Right atrium auricular region (tissue), 2 donors: ENCODE data around the gene PIBF1. TPM values are rescaled to one million over a fixed set of nuclear protein-coding genes. Genes with fewer than 3 reads are reported as not detected.

ENCODE experiments used
- DNase-seq: peaks from one replicate; pipeline ENCODE4 v3.0.0-alpha.2; 2019; ENCODE audit warnings: low spot score
- H3K27ac ChIP-seq, 2 donors: fragments of 200-600 bp; sonication (generic); 1 replicate in 1 of 2; 2 replicates in 1 of 2; pipeline ENCODE4 v1.5.1; 2016 to 2019
- H3K27me3 ChIP-seq, 2 donors: fragments of 200-600 bp; sonication (generic); one replicate each; pipeline versions ENCODE4 v1.5.1 to v1.6.0; 2017 to 2019
- H3K36me3 ChIP-seq: fragments of 200-600 bp; sonication (generic); one replicate; pipeline ENCODE4 v1.5.1; 2016
- H3K4me1 ChIP-seq, 2 donors: fragments of 200-600 bp; sonication (generic); one replicate each; pipeline versions ENCODE4 v1.5.1 to v1.6.0; 2017 to 2019
- H3K4me3 ChIP-seq, 2 donors: fragments of 200-600 bp; sonication (generic); 1 replicate in 1 of 2; 2 replicates in 1 of 2; pipeline ENCODE4 v1.5.1; 2017 to 2019; ENCODE audit warnings: mild to moderate bottlenecking in 1 of 2, moderate library complexity in 1 of 2
- H3K9me3 ChIP-seq, 2 donors: fragments of 200-600 bp; sonication (generic); one replicate each; pipeline ENCODE4 v1.5.1; 2019
- CTCF ChIP-seq, 2 donors: fragments of 200-600 bp; sonication (generic); IDR thresholded peaks; one replicate each; pipeline ENCODE4 v1.5.1; 2019; ENCODE audit warnings: antibody characterized with exemption in 2 of 2
- total RNA-seq, 2 donors: library from RNA; depleted of rRNA; stranded (reverse); fragments of >200 nt; gene quantifications; one replicate each; pipeline ENCODE4 v1.1.0, GENCODE V29; 2016

PIBF1 gene
- total RNA-seq, 2 donors from 2014 or later = 9.4 to 17.1 TPM

- Histone ChIP-seq H3K4me3 (no peak overlapping the region), H3K4me1 (peaks cover 0 to 20% of the 10 kb centered on the region in 2 donors), H3K36me3 (no peaks in the 10 kb centered on the region), H3K9me3 (no peaks in the 10 kb centered on the region), H3K27ac (no peak overlapping the region), H3K27me3 (no peaks in the 10 kb centered on the region)
- no peak for DNase-seq
- TF ChIP-seq CTCF (IDR thresholded peaks at IDR 0.05) = no peak
These were observed 280.5 kb downstream of the PIBF1 start for GRCh38 chr13:73062468-73062867.

- Histone ChIP-seq H3K27me3 (no peaks in the 10 kb centered on the region), H3K27ac (no peak overlapping the region), H3K36me3 (no peaks in the 10 kb centered on the region), H3K4me3 (no peak overlapping the region), H3K4me1 (peaks cover 0 to 15% of the 10 kb centered on the region in 2 donors), H3K9me3 (no peaks in the 10 kb centered on the region)
- no peak for DNase-seq
- no peak for TF ChIP-seq CTCF (IDR thresholded peaks at IDR 0.05)
These were observed 281.2 kb downstream of the PIBF1 start for GRCh38 chr13:73063166-73063565.

- Histone ChIP-seq H3K9me3 (no peaks in the 10 kb centered on the region), H3K27me3 (no peaks in the 10 kb centered on the region), H3K27ac (no peak overlapping the region), H3K36me3 (no peaks in the 10 kb centered on the region), H3K4me1 (peaks cover 0 to 7% of the 10 kb centered on the region in 2 donors), H3K4me3 (no peak overlapping the region)
- TF ChIP-seq CTCF (IDR thresholded peaks at IDR 0.05) = no peak
- no peak for DNase-seq
These were observed 283.1 kb downstream of the PIBF1 start for GRCh38 chr13:73065036-73065435.

- Histone ChIP-seq H3K4me3 (no peak overlapping the region), H3K4me1 (no peaks in the 10 kb centered on the region), H3K27ac (no peak overlapping the region), H3K36me3 (no peaks in the 10 kb centered on the region), H3K9me3 (no peaks in the 10 kb centered on the region), H3K27me3 (no peaks in the 10 kb centered on the region)
- no peak for DNase-seq
- no peak for TF ChIP-seq CTCF (IDR thresholded peaks at IDR 0.05)
These were observed 283.9 kb downstream of the PIBF1 start for GRCh38 chr13:73065665-73066340.

Other genes with a start within 250 kb of the PIBF1 start
- 10 to 100 TPM in 1 of 2 donors, 1 to 10 TPM in 1; 4.6 to 10.1 TPM for gene MZT1, start 54.5 kb upstream of the PIBF1 start, total RNA-seq
- 1 to 10 TPM; 1.3 to 1.9 TPM for gene BORA, start 54.2 kb upstream of the PIBF1 start, total RNA-seq
- 10 to 100 TPM; 10.5 to 12.3 TPM for gene DIS3, start 233 bp upstream of the PIBF1 start, total RNA-seq